Activated CD8-positive, alpha-beta memory T cell treated with anti-CD3 and anti-CD28 coated beads, Interleukin-2, amount 10 ng/mL, durations not matched to agents 7 days and 5 days (primary cell): ENCODE measurements around the gene PDE4D. TPM values are rescaled to one million over a fixed set of nuclear protein-coding genes. Genes with fewer than 3 reads are reported as not detected.

Experiments used
- ATAC-seq: fragments of 150-1000 bp; cut with Tn5 transposase; one replicate; pipeline ENCODE4 v1.10.0; 2021; ENCODE audit warnings: moderate library complexity
- CTCF ChIA-PET: fragments of 350-600 bp; sonication (Branson Sonifier 250); formaldehyde crosslinking; loops from one replicate; lab custom pipeline; 2021; ENCODE audit warnings: antibody characterized with exemption; lab: Charles Lee
- DNase-seq: peaks from one replicate; pipeline ENCODE4 v3.0.0-alpha.2; 2020
- H3K27ac Mint-ChIP-seq: one replicate; pipeline ENCODE4 v1.8.0; 2021; ENCODE audit warnings: mild to moderate bottlenecking, mixed read lengths
- H3K27me3 Mint-ChIP-seq: one replicate; pipeline ENCODE4 v1.8.0; 2021; ENCODE audit warnings: mixed read lengths
- H3K36me3 Mint-ChIP-seq: one replicate; pipeline ENCODE4 v1.8.0; 2021; ENCODE audit warnings: mild to moderate bottlenecking, mixed read lengths
- H3K4me1 Mint-ChIP-seq: one replicate; pipeline ENCODE4 v1.8.0; 2021; ENCODE audit warnings: mixed read lengths
- H3K4me3 Mint-ChIP-seq: one replicate; pipeline ENCODE4 v1.8.0; 2021; ENCODE audit warnings: mild to moderate bottlenecking, moderate library complexity, mixed read lengths
- H3K9me3 Mint-ChIP-seq: one replicate; pipeline ENCODE4 v1.8.0; 2022; ENCODE audit warnings: low read depth, mixed read lengths
- total RNA-seq, 2 experiments: library from RNA; stranded (reverse); gene quantifications; one replicate each; pipeline ENCODE4 v1.2.3, GENCODE V29; 2021

The PDE4D gene
- total RNA-seq, 2 experiments from 2014 or later, result 59.3 to 66.2 TPM

GRCh38 chr5:59522201-59522831 is 371.2 kb downstream of the PDE4D start:
- H3K27ac Mint-ChIP-seq, result no peak overlapping the region
- CTCF ChIA-PET, result no interaction called here
- peaks cover 3% of the 10 kb centered on the region for H3K9me3 Mint-ChIP-seq
- DNase-seq (no peak), ATAC-seq (no peak)
- H3K4me1 Mint-ChIP-seq, result no peaks in the 10 kb centered on the region
- no peaks in the 10 kb centered on the region for H3K27me3 Mint-ChIP-seq
- no peak overlapping the region for H3K4me3 Mint-ChIP-seq
- no peaks in the 10 kb centered on the region for H3K36me3 Mint-ChIP-seq

- no peaks in the 10 kb centered on the region for H3K27me3 Mint-ChIP-seq
- no peak for DNase-seq
- CTCF ChIA-PET, result no interaction called here
- H3K27ac Mint-ChIP-seq, result no peak overlapping the region
- ATAC-seq, result no peak
- H3K4me1 Mint-ChIP-seq, result no peaks in the 10 kb centered on the region
- H3K36me3 Mint-ChIP-seq, result no peaks in the 10 kb centered on the region
- H3K4me3 Mint-ChIP-seq, result no peak overlapping the region
- H3K9me3 Mint-ChIP-seq, result peaks cover 3% of the 10 kb centered on the region
These were observed 372.1 kb downstream of the PDE4D start for GRCh38 chr5:59521476-59521875.

- CTCF ChIA-PET, result no interaction called here
- H3K4me1 Mint-ChIP-seq, result no peaks in the 10 kb centered on the region
- no peaks in the 10 kb centered on the region for H3K27me3 Mint-ChIP-seq
These were observed 374.2 kb downstream of the PDE4D start for GRCh38 chr5:59519338-59519737.

GRCh38 chr5:59517926-59518585 is 375.5 kb downstream of the PDE4D start:
- no peak overlapping the region for H3K4me3 Mint-ChIP-seq
- H3K36me3 Mint-ChIP-seq, result no peaks in the 10 kb centered on the region
- no peaks in the 10 kb centered on the region for H3K9me3 Mint-ChIP-seq
- CTCF ChIA-PET, result no interaction called here
- no peak overlapping the region for H3K27ac Mint-ChIP-seq
- H3K4me1 Mint-ChIP-seq, result no peaks in the 10 kb centered on the region
- H3K27me3 Mint-ChIP-seq, result no peaks in the 10 kb centered on the region
- ATAC-seq (no peak), DNase-seq (no peak)

More at GRCh38 chr5:59519338-59519737, 374.2 kb downstream of the PDE4D start:
- Mint-ChIP-seq H3K36me3 (no peaks in the 10 kb centered on the region), H3K4me3 (no peak overlapping the region), H3K27ac (no peak overlapping the region), H3K9me3 (peaks cover 3% of the 10 kb centered on the region)
- no peak for DNase-seq
- ATAC-seq, result no peak

- H3K27ac Mint-ChIP-seq, result no peak overlapping the region
- DNase-seq (no peak), ATAC-seq (no peak)
- H3K4me3 Mint-ChIP-seq, result no peak overlapping the region
- no peaks in the 10 kb centered on the region for H3K27me3 Mint-ChIP-seq
- no peaks in the 10 kb centered on the region for H3K36me3 Mint-ChIP-seq
- CTCF ChIA-PET, result no interaction called here
- no peaks in the 10 kb centered on the region for H3K4me1 Mint-ChIP-seq
- no peaks in the 10 kb centered on the region for H3K9me3 Mint-ChIP-seq
These were observed 377.4 kb downstream of the PDE4D start for GRCh38 chr5:59516161-59516560.

- ATAC-seq (no peak), DNase-seq (no peak)
- Mint-ChIP-seq H3K27ac (no peak overlapping the region), H3K9me3 (no peaks in the 10 kb centered on the region), H3K4me3 (no peak overlapping the region), H3K27me3 (peaks cover 2% of the 10 kb centered on the region), H3K4me1 (no peaks in the 10 kb centered on the region), H3K36me3 (no peaks in the 10 kb centered on the region)
- CTCF ChIA-PET, result interaction anchor here (0.9 to 3.3 kb wide), 3 partner anchors 21 to 294 kb away, joined by 3 to 11 read pairs (median 5); no protein-coding TSS in a partner anchor
These were observed 387.1 kb downstream of the PDE4D start for GRCh38 chr5:59506285-59506877.

- CTCF ChIA-PET, result interaction anchor here (3.3 kb wide), 1 partner anchor 169 kb away, joined by 11 read pairs; no protein-coding TSS in a partner anchor
- H3K27ac Mint-ChIP-seq, result no peak overlapping the region
- H3K4me3 Mint-ChIP-seq, result no peak overlapping the region
- peaks cover 11% of the 10 kb centered on the region for H3K27me3 Mint-ChIP-seq
- no peak for DNase-seq
- ATAC-seq, result no peak
- H3K9me3 Mint-ChIP-seq, result no peaks in the 10 kb centered on the region
- no peaks in the 10 kb centered on the region for H3K36me3 Mint-ChIP-seq
- H3K4me1 Mint-ChIP-seq, result no peaks in the 10 kb centered on the region
These were observed 389.5 kb downstream of the PDE4D start for GRCh38 chr5:59504043-59504442.

- Mint-ChIP-seq H3K9me3 (no peaks in the 10 kb centered on the region), H3K4me3 (no peak overlapping the region), H3K36me3 (no peaks in the 10 kb centered on the region), H3K4me1 (no peaks in the 10 kb centered on the region), H3K27ac (no peak overlapping the region), H3K27me3 (peaks cover 11% of the 10 kb centered on the region)
- no peak for DNase-seq
- no peak for ATAC-seq
- CTCF ChIA-PET, result no interaction called here
These were observed 390.3 kb downstream of the PDE4D start for GRCh38 chr5:59503220-59503619.

GRCh38 chr5:59501316-59501715 is 392.2 kb downstream of the PDE4D start:
- ATAC-seq (no peak), DNase-seq (no peak)
- CTCF ChIA-PET, result no interaction called here
- no peaks in the 10 kb centered on the region for H3K9me3 Mint-ChIP-seq
- no peak overlapping the region for H3K4me3 Mint-ChIP-seq
- H3K27me3 Mint-ChIP-seq, result peaks cover 11% of the 10 kb centered on the region
- no peak overlapping the region for H3K27ac Mint-ChIP-seq
- no peaks in the 10 kb centered on the region for H3K4me1 Mint-ChIP-seq
- H3K36me3 Mint-ChIP-seq, result no peaks in the 10 kb centered on the region

- Mint-ChIP-seq H3K4me3 (no peak overlapping the region), H3K27me3 (peaks cover 11% of the 10 kb centered on the region), H3K27ac (no peak overlapping the region), H3K4me1 (no peaks in the 10 kb centered on the region), H3K36me3 (no peaks in the 10 kb centered on the region), H3K9me3 (no peaks in the 10 kb centered on the region)
- DNase-seq, result no peak
- no peak for ATAC-seq
- CTCF ChIA-PET, result no interaction called here
These were observed 393.5 kb downstream of the PDE4D start for GRCh38 chr5:59500014-59500413.

- Mint-ChIP-seq H3K9me3 (no peaks in the 10 kb centered on the region), H3K27me3 (peaks cover 11% of the 10 kb centered on the region), H3K27ac (no peak overlapping the region), H3K4me3 (no peak overlapping the region), H3K36me3 (no peaks in the 10 kb centered on the region), H3K4me1 (no peaks in the 10 kb centered on the region)
- no peak for DNase-seq
- CTCF ChIA-PET, result interaction anchor here (0.8 to 1.0 kb wide), 3 partner anchors 9 to 309 kb away, joined by 3 to 4 read pairs (median 4); no protein-coding TSS in a partner anchor
- ATAC-seq, result no peak
These were observed 396.3 kb downstream of the PDE4D start for GRCh38 chr5:59497207-59497606.

GRCh38 chr5:59496524-59497134 is 396.9 kb downstream of the PDE4D start:
- Mint-ChIP-seq H3K27me3 (peaks cover 11% of the 10 kb centered on the region), H3K4me1 (no peaks in the 10 kb centered on the region), H3K4me3 (no peak overlapping the region), H3K9me3 (no peaks in the 10 kb centered on the region), H3K27ac (no peak overlapping the region), H3K36me3 (no peaks in the 10 kb centered on the region)
- no peak for ATAC-seq
- CTCF ChIA-PET, result interaction anchor here (0.8 to 1.0 kb wide), 3 partner anchors 8 to 309 kb away, joined by 3 to 4 read pairs (median 4); no protein-coding TSS in a partner anchor
- DNase-seq, result no peak

- Mint-ChIP-seq H3K4me1 (no peaks in the 10 kb centered on the region), H3K27me3 (no peaks in the 10 kb centered on the region), H3K9me3 (no peaks in the 10 kb centered on the region), H3K27ac (no peak overlapping the region), H3K36me3 (no peaks in the 10 kb centered on the region), H3K4me3 (no peak overlapping the region)
- CTCF ChIA-PET, result no interaction called here
- no peak for DNase-seq
- no peak for ATAC-seq
These were observed 401.6 kb downstream of the PDE4D start for GRCh38 chr5:59491945-59492344.
